Measurements from ENCODE around the gene SLC6A19.

DNA sequence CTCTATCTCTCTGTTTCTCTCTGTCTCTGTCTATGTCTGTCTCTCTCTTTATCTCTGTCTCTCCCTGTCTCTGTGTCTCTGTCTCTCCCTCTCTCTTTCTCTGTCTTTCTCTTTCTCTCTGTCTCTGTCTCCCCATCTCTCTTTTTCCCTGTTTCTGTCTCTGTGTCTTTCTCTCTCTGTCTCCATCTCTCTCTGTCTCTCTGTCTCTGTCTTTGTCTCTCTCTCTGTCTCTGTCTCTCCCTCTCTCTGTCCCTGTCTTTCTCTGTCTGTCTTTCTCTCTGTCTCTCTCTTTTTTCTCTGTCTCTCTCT, 2.1 kb upstream of the SLC6A19 start:
- TF ChIP-seq, protein P1, sequence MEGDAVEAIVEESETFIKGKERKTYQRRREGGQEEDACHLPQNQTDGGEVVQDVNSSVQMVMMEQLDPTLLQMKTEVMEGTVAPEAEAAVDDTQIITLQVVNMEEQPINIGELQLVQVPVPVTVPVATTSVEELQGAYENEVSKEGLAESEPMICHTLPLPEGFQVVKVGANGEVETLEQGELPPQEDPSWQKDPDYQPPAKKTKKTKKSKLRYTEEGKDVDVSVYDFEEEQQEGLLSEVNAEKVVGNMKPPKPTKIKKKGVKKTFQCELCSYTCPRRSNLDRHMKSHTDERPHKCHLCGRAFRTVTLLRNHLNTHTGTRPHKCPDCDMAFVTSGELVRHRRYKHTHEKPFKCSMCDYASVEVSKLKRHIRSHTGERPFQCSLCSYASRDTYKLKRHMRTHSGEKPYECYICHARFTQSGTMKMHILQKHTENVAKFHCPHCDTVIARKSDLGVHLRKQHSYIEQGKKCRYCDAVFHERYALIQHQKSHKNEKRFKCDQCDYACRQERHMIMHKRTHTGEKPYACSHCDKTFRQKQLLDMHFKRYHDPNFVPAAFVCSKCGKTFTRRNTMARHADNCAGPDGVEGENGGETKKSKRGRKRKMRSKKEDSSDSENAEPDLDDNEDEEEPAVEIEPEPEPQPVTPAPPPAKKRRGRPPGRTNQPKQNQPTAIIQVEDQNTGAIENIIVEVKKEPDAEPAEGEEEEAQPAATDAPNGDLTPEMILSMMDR (IDR thresholded peaks at IDR 0.05; ENCODE audit: low read depth, low read length): no peak
- TF ChIP-seq EZH2phosphoT487 (IDR thresholded peaks at IDR 0.05; ENCODE audit: low read depth): no peak

Measured in OCI-LY3 (cell line).